ENCODE data around the gene ABCF1. TPM values are rescaled to one million over a fixed set of nuclear protein-coding genes. Genes with fewer than 3 reads are reported as not detected.

The ABCF1 gene
- total RNA-seq, 2 donors from 2014 or later, result 64.6 to 68.1 TPM

GRCh38 chr6:30598912-30599624 lies 27.8 kb downstream of the ABCF1 start:
- ATAC-seq (replicated peaks in 1 of 2) (no peak), DNase-seq (no peak)
- peaks cover 9 to 15% of the 10 kb centered on the region in 2 donors for H3K36me3 Mint-ChIP-seq (ENCODE audit: insufficient read depth in 2 of 2)
- H3K4me3 Mint-ChIP-seq, result no peak overlapping the region
- H3K27ac Mint-ChIP-seq, result no peak overlapping the region
- peaks cover 23% of the 10 kb centered on the region for H3K4me1 Mint-ChIP-seq (ENCODE audit: low read depth)
- H3K9me3 Mint-ChIP-seq, result no peaks in the 10 kb centered on the region
- no peaks in the 10 kb centered on the region for H3K27me3 Mint-ChIP-seq (ENCODE audit: low read depth)

GRCh38 chr6:30599625-30600324 lies 28.5 kb downstream of the ABCF1 start:
- Mint-ChIP-seq H3K36me3 (ENCODE audit: insufficient read depth in 2 of 2) (peaks cover 10 to 20% of the 10 kb centered on the region in 2 donors), H3K4me3 (no peak overlapping the region), H3K4me1 (ENCODE audit: low read depth) (peaks cover 23% of the 10 kb centered on the region), H3K9me3 (no peaks in the 10 kb centered on the region), H3K27ac (no peak overlapping the region), H3K27me3 (ENCODE audit: low read depth) (no peaks in the 10 kb centered on the region)
- DNase-seq (no peak), ATAC-seq (replicated peaks in 1 of 2) (no peak)

- Mint-ChIP-seq H3K4me1 (ENCODE audit: low read depth) (peaks cover 28% of the 10 kb centered on the region), H3K27me3 (ENCODE audit: low read depth) (no peaks in the 10 kb centered on the region), H3K27ac (no peak overlapping the region), H3K9me3 (no peaks in the 10 kb centered on the region), H3K36me3 (ENCODE audit: insufficient read depth in 2 of 2) (peaks cover 9 to 23% of the 10 kb centered on the region in 2 donors), H3K4me3 (no peak overlapping the region)
- DNase-seq (no peak), ATAC-seq (replicated peaks in 1 of 2) (no peak)
Observed at GRCh38 chr6:30600451-30600961, 29.3 kb downstream of the ABCF1 start.

GRCh38 chr6:30601436-30601814 lies 30.2 kb downstream of the ABCF1 start:
- H3K4me3 Mint-ChIP-seq, result no peak overlapping the region
- no peak for ATAC-seq (replicated peaks in 1 of 2)

GRCh38 chr6:30601815-30602641 lies 30.8 kb downstream of the ABCF1 start:
- DNase-seq (no peak), ATAC-seq (replicated peaks in 1 of 2) (no peak)
- Mint-ChIP-seq H3K4me1 (ENCODE audit: low read depth) (peaks cover 35% of the 10 kb centered on the region), H3K27me3 (ENCODE audit: low read depth) (no peaks in the 10 kb centered on the region), H3K36me3 (ENCODE audit: insufficient read depth in 2 of 2) (peaks cover 16 to 33% of the 10 kb centered on the region in 2 donors), H3K27ac (no peak overlapping the region), H3K9me3 (no peaks in the 10 kb centered on the region), H3K4me3 (no peak overlapping the region)

More at GRCh38 chr6:30601436-30601814, 30.2 kb downstream of the ABCF1 start:
- no peak for DNase-seq
- H3K27me3 Mint-ChIP-seq (ENCODE audit: low read depth), result no peaks in the 10 kb centered on the region
- H3K36me3 Mint-ChIP-seq (ENCODE audit: insufficient read depth in 2 of 2), result peaks cover 16 to 30% of the 10 kb centered on the region in 2 donors
- H3K27ac Mint-ChIP-seq, result peak overlapping the region; percentile 52
- peaks cover 33% of the 10 kb centered on the region for H3K4me1 Mint-ChIP-seq (ENCODE audit: low read depth)
- no peaks in the 10 kb centered on the region for H3K9me3 Mint-ChIP-seq

GRCh38 chr6:30603961-30604360 lies 32.7 kb downstream of the ABCF1 start:
- no peaks in the 10 kb centered on the region for H3K9me3 Mint-ChIP-seq
- no peak for DNase-seq
- H3K27me3 Mint-ChIP-seq (ENCODE audit: low read depth), result no peaks in the 10 kb centered on the region
- H3K4me1 Mint-ChIP-seq (ENCODE audit: low read depth), result peaks cover 41% of the 10 kb centered on the region
- ATAC-seq (replicated peaks in 1 of 2), result no peak
- H3K4me3 Mint-ChIP-seq, result no peak overlapping the region
- H3K36me3 Mint-ChIP-seq (ENCODE audit: insufficient read depth in 2 of 2), result peaks cover 26 to 45% of the 10 kb centered on the region in 2 donors
- H3K27ac Mint-ChIP-seq, result no peak overlapping the region

- H3K4me1 Mint-ChIP-seq (ENCODE audit: low read depth), result peaks cover 88% of the 10 kb centered on the region
- H3K9me3 Mint-ChIP-seq, result no peaks in the 10 kb centered on the region
- ATAC-seq (replicated peaks in 1 of 2) (no peak), DNase-seq (no peak)
- peak overlapping the region in 1 of 2 donors; percentile 39 for H3K4me3 Mint-ChIP-seq
- no peaks in the 10 kb centered on the region for H3K27me3 Mint-ChIP-seq (ENCODE audit: low read depth)
- peak overlapping the region; percentile 89 for H3K27ac Mint-ChIP-seq
- H3K36me3 Mint-ChIP-seq (ENCODE audit: insufficient read depth in 2 of 2), result peaks cover 37 to 68% of the 10 kb centered on the region in 2 donors
Observed at GRCh38 chr6:30610065-30610464, 38.8 kb downstream of the ABCF1 start.

GRCh38 chr6:30611150-30611855 lies 40.1 kb downstream of the ABCF1 start:
- DNase-seq (no peak), ATAC-seq (replicated peaks in 1 of 2) (no peak)
- Mint-ChIP-seq H3K4me1 (ENCODE audit: low read depth) (peaks cover 81% of the 10 kb centered on the region), H3K27ac (peak overlapping the region; percentile 89), H3K27me3 (ENCODE audit: low read depth) (no peaks in the 10 kb centered on the region), H3K9me3 (no peaks in the 10 kb centered on the region), H3K4me3 (peak overlapping the region in 1 of 2 donors; percentile 52), H3K36me3 (ENCODE audit: insufficient read depth in 2 of 2) (peaks cover 42 to 72% of the 10 kb centered on the region in 2 donors)

GRCh38 chr6:30611856-30612194 lies 40.6 kb downstream of the ABCF1 start:
- no peaks in the 10 kb centered on the region for H3K9me3 Mint-ChIP-seq

GRCh38 chr6:30612213-30612612 lies 41.0 kb downstream of the ABCF1 start:
- peaks cover 79% of the 10 kb centered on the region for H3K4me1 Mint-ChIP-seq (ENCODE audit: low read depth)
- peaks cover 48 to 77% of the 10 kb centered on the region in 2 donors for H3K36me3 Mint-ChIP-seq (ENCODE audit: insufficient read depth in 2 of 2)
- H3K27me3 Mint-ChIP-seq (ENCODE audit: low read depth), result no peaks in the 10 kb centered on the region
- ATAC-seq (replicated peaks in 1 of 2) (no peak), DNase-seq (no peak)
- no peaks in the 10 kb centered on the region for H3K9me3 Mint-ChIP-seq
- H3K4me3 Mint-ChIP-seq, result peak overlapping the region; percentile 6 to 52
- H3K27ac Mint-ChIP-seq, result peak overlapping the region; percentile 89

More at GRCh38 chr6:30611856-30612194, 40.6 kb downstream of the ABCF1 start:
- no peak for ATAC-seq (replicated peaks in 1 of 2)
- Mint-ChIP-seq H3K4me1 (ENCODE audit: low read depth) (peaks cover 76% of the 10 kb centered on the region), H3K27me3 (ENCODE audit: low read depth) (no peaks in the 10 kb centered on the region), H3K4me3 (peak overlapping the region; percentile 6 to 52), H3K36me3 (ENCODE audit: insufficient read depth in 2 of 2) (peaks cover 45 to 73% of the 10 kb centered on the region in 2 donors), H3K27ac (peak overlapping the region; percentile 89)
- DNase-seq, result no peak

- peak overlapping the region; percentile 97 to 98 for H3K4me3 Mint-ChIP-seq
- H3K9me3 Mint-ChIP-seq, result no peaks in the 10 kb centered on the region
- peaks cover 46 to 73% of the 10 kb centered on the region in 2 donors for H3K36me3 Mint-ChIP-seq (ENCODE audit: insufficient read depth in 2 of 2)
- peak overlapping the region; percentile 100 for H3K27ac Mint-ChIP-seq
- peaks cover 78% of the 10 kb centered on the region for H3K4me1 Mint-ChIP-seq (ENCODE audit: low read depth)
- H3K27me3 Mint-ChIP-seq (ENCODE audit: low read depth), result no peaks in the 10 kb centered on the region
- DNase-seq (no peak), ATAC-seq (replicated peaks in 1 of 2) (no peak)
Observed at GRCh38 chr6:30612687-30613248, 41.5 kb downstream of the ABCF1 start.
